Tongue (tissue), 3 donors: Measurements from ENCODE around the gene UBR3. TPM values are rescaled to one million over a fixed set of nuclear protein-coding genes. Genes with fewer than 3 reads are reported as not detected.
A peak's percentile ranks its signal among the peaks of the same experiment; 100 is the strongest.
"Not testable (repeated sequence)": the region's sequence is repeated elsewhere in the genome, so short reads cannot be mapped to it uniquely, and the experiment has no call there.

ENCODE experiments used
- DNase-seq: peaks from one replicate; pipeline ENCODE4 v3.0.0-alpha.2; 2015
- small RNA-seq: library from RNA; depleted of rRNA; stranded (forward); fragments of <200 nt; gene quantifications from one replicate; pipeline ENCODE3, GENCODE V24; 2014; ENCODE audit warnings: low replicate concordance
- total RNA-seq: library from RNA; depleted of rRNA; stranded (reverse); fragments of >200 nt; gene quantifications from one replicate; pipeline ENCODE4 v1.2.3, GENCODE V29; 2014

Gene UBR3
- total RNA-seq, 1 donor from 2014 or later: 170 TPM

DNA sequence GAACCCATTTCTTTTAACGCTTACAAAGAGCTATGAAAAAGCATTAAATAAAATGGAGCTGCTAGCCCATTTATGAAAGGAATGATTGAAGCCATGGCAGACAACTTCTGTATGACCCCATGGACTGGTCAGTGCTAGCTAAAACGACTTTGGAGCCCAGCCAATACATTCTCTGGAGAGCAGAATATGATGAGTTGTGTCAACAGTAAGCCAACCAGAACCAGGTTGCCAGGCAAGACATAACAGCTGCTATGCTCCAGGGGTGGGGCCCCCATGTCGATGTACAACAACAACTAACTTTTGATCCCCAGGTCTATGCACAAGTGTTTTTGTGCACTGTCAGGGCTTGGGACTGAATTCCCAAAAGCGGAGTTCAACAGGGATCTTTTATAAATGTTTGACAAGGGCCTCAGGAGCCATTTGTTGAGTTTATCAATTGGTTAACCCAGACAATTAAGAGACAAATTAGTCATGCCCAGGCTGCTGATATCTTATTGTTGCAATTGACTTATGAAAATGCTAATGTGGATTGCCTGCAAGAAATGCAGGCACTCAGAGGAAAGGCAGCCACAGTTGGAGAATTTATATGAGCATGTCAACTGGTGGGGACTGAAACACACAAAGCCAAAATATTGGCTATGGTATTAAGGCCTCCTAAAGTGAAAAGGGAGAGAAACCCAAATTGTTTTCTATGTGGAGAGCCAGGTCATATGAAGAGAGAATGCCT is 286.1 kb downstream of the UBR3 start:
- DNase-seq: peak; percentile 50

DNA sequence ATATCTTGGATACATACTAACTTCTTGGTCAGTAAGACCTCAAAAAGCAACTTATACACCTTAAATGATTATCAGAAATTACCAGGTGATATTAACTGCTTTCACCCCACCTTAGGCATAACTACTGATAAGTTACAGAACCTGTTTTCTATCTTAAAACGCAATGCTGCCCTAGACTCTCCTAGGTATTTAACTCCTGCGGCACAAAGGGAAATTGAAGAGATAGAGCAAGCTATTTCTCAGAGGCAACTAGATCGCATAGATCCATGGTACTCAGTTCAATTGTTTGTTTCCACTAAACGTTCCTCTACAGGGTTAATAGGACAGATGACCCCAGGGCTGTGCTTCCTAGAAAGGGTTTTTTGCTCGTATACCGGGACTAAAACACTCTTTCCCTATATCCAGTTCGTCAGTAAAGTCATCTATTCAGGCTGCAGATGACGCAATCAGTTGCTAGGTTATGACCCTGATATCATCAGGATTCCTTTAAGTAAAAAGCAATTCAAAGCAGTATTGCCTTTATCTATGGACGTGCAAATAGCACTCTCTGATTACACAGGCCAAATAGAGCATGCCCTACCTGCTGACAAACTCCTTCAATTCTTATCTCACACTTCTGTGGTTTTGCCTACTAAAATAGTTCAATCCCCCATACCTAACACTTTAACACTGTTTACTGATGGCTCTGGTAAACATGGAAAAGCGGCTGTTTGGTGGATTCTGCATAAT is 288.4 kb downstream of the UBR3 start:
- no peak for DNase-seq

DNA sequence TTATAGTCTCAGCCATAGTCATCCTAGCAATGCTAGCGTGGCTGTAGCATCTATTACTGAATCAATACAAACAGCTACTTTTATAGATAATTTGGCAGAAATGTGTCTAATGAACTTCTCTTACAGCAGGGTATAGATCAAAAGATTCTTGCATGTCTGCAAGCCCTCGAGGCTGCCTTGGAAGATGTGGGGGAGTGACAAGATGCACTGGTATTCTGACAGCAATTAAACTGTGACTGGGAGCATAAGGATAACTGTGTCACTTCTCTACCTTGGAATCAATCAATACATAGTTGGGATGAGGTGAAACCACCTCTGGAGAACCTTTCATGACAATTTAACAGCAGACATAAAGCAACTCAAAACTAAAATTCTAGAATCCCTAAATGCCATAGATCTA is 291.4 kb downstream of the UBR3 start:
- DNase-seq: no peak

DNA sequence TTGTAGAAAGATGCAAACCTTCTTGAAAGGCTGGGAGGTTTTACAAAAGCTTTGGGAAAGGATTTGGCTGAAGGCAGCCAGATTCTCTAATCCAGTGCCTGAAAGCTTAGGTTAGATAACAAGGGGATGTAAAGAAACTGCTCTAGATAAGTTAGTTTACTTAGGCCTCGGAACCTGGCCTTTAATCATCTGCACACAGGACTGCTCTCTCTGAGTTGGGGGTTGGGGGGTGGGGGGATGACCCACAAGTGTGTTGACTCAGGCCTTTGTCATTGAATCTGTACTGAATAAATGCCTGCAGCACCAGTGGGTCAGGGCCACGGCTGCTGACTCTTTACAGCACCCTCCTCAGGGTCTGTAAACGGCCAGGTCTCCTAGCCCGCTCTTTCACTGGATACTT is 292.1 kb downstream of the UBR3 start:
- DNase-seq: not testable (repeated sequence)

DNA sequence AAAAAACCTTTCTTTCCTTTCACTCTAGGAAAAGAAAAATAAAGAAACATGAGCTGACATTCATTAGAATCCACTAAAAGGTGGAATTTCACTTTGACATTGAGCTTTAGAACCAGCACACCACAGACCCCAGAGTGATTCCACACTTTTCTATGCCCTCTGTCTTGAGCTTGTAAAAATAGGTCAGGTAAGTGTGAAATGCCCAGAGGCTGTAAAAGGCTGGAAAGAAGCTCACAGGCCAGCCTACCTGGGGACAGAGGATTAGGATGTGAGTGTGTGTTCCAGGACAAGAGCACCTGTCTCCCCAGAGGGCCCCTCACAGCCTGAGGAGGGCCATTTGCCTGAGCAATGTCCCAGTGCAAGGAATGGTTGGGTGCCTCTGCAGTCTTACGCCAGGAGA is 294.4 kb downstream of the UBR3 start:
- DNase-seq: no peak

DNA sequence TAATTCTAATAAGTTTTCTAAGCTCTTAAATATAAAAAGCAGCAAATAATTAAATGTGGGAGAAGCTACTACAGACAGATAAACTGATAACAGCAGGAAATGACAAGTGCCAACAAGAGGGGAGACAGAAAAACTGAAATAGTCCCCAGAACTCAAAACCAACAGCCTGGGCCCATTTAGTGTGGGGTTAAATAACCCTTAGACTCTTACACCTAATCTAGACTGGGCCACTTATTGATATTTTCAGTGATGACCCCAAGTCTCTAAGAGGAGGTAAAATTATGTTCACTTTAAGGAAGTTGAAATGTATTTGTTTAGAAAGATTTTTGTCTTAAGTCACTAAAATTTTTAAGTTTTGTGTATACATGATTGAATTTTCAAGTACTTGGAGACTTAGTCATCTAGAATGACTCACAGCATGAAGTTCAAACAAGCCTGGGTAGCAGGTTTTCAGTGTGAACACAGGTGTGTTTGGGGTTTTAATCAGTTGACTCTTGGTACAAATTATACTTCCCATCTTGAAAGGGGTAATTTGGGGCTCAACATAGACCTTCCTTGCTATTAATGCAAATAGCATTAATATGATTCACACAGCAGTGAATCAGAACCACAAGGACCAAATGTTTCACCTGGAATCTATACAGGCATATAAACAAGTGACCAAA is 295.8 kb downstream of the UBR3 start:
- peak; percentile 43 for DNase-seq

DNA sequence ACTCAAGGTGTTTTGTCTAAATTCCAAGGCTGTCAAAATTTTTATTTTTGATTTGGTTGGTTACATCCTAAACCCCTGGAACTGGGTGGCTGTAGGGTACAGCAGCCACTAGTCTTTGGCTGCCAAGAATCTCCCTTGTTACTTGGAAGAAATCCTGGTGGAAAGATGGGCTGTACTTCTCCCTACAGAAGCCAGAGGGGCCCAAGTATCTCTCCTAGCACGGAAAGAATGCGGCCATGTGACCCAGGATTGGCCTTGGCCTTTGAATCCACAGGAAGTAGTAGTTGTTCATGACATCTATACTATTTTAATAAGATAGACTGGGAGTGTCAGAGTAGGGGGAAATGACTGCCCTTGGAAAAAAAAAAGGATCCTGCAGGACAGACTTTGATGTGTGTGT is 296.3 kb downstream of the UBR3 start:
- DNase-seq: no peak

DNA sequence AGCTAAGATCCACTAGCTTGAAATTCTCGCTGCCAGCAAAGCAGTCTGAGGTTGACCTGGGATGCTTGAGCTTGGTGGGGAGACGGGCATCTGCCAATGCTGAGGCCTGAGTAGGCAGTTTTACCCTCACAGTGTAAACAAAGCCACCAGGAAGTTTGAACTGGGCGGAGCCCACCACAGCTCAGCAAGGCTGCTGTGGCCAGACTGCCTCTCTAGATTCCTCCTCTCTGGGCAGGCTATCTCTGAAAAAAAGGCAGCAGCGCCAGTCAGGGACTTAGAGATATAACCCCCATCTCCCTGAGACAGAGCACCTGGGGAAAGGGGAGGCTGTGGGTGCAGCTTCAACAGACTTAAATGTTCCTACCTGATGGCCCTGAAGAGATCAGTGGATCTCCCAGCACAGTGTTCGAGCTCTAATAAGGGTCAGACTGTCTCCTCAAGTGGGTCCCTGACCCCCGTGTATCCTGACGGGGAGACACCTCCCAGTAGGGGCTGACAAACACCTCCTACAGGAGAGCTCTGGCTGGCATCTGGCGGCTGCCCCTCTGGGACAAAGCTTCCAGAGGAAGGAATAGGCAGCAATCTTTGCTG is 299.0 kb downstream of the UBR3 start:
- not testable (repeated sequence) for DNase-seq

Small RNAs within 50 kb of the gene (small RNA-seq; reads per million reads assigned to genes)
- not detected for gene RNU6-1006P

Other genes with a start within 250 kb of the UBR3 start
- 46.1 TPM for gene PPIG, start 243.1 kb upstream of the UBR3 start, total RNA-seq
- gene CFAP210, start 133.0 kb upstream of the UBR3 start, total RNA-seq: not detected
- 5.0 TPM for gene PHOSPHO2, start 133.0 kb upstream of the UBR3 start, total RNA-seq
- gene KLHL23, start 93.6 kb upstream of the UBR3 start, total RNA-seq: 55.1 TPM
- gene SSB, start 28.6 kb upstream of the UBR3 start, total RNA-seq: 72.5 TPM
- gene METTL5, start 2.5 kb upstream of the UBR3 start, total RNA-seq: 37.0 TPM